ENCODE results near the gene LYZL6.

LYZL6 gene, protein sequence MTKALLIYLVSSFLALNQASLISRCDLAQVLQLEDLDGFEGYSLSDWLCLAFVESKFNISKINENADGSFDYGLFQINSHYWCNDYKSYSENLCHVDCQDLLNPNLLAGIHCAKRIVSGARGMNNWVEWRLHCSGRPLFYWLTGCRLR
- long read RNA-seq, donor 1 = 0 reads
- long read RNA-seq, donor 2 = 0 reads
- long read RNA-seq, donor 3 = 0 reads
- long read RNA-seq, donor 4 = 0 reads
- long read RNA-seq, donor 5 = 0 reads
- long read RNA-seq, donor 6 = 0 reads
- long read RNA-seq, donor 7 = 0 reads
- long read RNA-seq, donor 8 = 0 reads

DNA sequence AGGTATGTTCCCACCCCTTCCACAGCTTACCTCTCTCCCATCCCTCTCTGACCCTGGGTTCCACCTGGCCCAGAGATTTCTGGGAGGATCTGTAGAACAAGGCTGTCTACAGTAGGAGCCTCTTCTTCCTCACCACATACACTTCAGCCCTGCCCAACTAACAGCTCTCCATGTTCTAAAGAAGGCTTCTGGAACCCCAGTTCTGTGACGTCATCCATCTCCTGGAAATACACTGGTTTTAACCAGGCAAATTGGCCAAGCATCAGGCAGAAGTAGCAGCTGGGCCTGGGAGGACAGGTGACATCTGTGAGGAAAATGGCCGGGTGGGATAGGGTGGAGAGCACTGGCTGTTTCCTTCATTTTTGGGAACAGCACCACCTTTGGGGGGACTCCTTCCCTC, at the start of gene LYZL6:
TSS of gene LYZL6 (minus strand) at position 177 of the 400 bp plus-strand sequence. CDS start 4,357 bp downstream, outside the sequence.
- no peak for DNase-seq

- no peak for DNase-seq
Measured at GRCh38 chr17:35991075-35991474, 47.6 kb upstream of the LYZL6 start.

DNA sequence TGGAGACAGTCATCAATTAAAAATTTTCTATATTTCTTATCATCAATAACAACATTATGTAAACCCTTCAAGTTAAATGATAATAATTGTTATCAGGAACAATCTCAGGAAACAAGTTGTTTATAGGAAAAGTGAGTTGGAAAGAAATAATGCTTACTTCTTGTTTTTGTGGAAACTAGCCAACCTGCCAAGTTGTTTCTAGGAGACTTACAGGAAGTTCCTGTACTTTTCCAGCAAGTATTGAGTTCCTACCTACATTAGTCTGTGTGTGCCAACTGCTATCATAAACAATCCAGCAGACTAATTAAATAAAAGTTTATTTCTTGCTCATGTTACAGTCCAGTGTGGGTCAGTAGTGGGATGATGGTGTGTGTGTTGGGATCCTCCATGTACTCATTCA, 44.7 kb upstream of the LYZL6 start:
- no peak for DNase-seq

- DNase-seq = no peak
Measured at GRCh38 chr17:35986643-35987042, 43.1 kb upstream of the LYZL6 start, which contains the start of gene CCL14. TSS of gene CCL14 (minus strand) at chr17:35986729. CDS start at chr17:35986649, 80 bp downstream.

GRCh38 chr17:35984140-35984539, 40.6 kb upstream of the LYZL6 start:
- no peak for DNase-seq

DNA sequence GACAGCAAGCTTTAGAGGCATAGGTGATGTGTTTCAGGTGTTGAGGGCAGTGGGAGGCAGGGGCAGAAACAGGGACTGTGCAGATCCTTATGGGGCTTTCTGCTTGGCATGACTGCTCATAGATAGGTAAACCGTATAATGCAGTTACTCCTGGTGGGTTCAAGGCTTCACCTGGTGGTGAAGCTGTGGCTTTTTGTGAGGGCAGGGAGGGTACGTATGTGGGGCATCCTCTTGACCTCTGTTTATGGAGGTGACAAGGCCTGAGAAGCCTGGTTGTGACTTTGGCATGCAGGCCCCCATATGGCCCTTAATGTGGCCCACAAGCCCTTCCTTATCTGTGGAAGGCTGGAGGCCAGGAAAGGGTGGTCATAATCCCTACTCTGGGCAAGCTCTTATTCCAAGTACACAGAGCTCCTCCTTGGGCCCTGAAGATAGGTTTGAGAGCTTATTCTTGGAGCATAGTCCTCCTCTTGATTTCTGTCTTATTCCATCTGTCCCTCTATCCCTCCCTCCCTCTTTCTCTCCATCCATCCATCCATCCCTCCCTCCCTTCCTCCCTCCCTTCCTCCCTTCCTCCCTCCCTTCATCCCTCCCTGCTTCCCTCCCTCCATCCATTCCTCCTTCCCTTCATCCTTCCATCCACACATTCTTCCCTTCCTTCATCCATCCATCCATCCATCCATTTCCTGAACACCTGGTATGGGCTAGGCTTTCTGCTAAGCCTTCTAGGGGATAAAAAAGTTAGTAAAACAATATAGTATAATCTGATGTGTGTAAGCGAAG, 39.1 kb upstream of the LYZL6 start:
- DNase-seq = no peak

DNA sequence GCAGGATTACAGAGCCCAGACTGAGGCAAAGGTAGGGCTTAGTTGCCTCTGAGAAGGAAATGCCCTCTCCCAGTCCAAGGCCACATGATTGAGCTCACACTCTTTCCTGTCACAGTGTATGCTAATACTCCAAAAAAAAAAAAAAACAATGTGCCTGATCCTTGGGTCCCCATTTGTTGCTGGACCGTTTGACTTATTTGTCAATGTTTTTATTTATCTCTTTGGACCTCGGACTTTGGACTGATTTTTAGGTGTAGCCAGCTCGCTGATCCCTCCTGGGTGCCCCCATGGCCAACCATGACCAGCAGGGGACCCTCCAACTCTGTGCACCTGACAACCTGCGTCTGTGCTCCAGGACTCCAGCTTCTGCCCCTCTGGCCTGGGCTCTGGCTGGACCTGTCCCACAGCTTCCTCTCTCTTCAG, 38.4 kb upstream of the LYZL6 start:
- DNase-seq = no peak

GRCh38 chr17:35981246-35981645, 37.7 kb upstream of the LYZL6 start, which contains the start of gene CCL16:
TSS of gene CCL16 (minus strand) at chr17:35981497. CDS start at chr17:35981420, 77 bp downstream.
- no peak for DNase-seq

- DNase-seq = no peak
Measured at GRCh38 chr17:35978346-35978745, 34.8 kb upstream of the LYZL6 start.

DNA sequence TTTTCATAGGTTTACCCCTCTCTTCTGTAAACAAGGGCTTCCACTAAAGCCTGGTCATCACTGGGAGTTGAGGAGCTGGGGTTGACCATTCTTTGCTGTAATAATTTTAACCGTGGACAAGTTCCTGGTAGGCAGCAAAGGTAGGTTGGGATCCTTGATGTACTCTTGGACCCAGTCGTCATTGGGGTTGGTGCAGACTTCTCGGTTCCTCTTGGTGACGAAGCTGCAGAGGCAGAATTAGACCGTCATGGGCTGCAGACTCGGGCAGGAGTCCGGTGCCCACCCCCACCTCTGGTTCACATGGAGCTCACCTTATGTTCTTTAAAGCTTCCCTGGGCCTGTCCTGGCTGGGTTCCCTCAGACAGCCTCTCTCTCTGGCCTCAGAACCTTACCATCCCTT, 34.0 kb upstream of the LYZL6 start:
- no peak for DNase-seq

- DNase-seq = no peak
Measured at GRCh38 chr17:35973333-35974260, 30.1 kb upstream of the LYZL6 start.

GRCh38 chr17:35972945-35973332, 29.4 kb upstream of the LYZL6 start:
- no peak for DNase-seq

GRCh38 chr17:35972535-35972934, 29.0 kb upstream of the LYZL6 start:
- no peak for DNase-seq

GRCh38 chr17:35972066-35972465, 28.6 kb upstream of the LYZL6 start:
- no peak for DNase-seq

- peak; percentile 36 for DNase-seq
Measured at GRCh38 chr17:35969558-35970380, 26.3 kb upstream of the LYZL6 start.

- DNase-seq = no peak
Measured at GRCh38 chr17:35968520-35969054, 25.1 kb upstream of the LYZL6 start.

- no peak for DNase-seq
Measured at GRCh38 chr17:35965272-35965671, 21.8 kb upstream of the LYZL6 start.

GRCh38 chr17:35963663-35964062, 20.1 kb upstream of the LYZL6 start:
- no peak for DNase-seq

- DNase-seq = no peak
Measured at GRCh38 chr17:35953720-35954119, 10.2 kb upstream of the LYZL6 start.

DNA sequence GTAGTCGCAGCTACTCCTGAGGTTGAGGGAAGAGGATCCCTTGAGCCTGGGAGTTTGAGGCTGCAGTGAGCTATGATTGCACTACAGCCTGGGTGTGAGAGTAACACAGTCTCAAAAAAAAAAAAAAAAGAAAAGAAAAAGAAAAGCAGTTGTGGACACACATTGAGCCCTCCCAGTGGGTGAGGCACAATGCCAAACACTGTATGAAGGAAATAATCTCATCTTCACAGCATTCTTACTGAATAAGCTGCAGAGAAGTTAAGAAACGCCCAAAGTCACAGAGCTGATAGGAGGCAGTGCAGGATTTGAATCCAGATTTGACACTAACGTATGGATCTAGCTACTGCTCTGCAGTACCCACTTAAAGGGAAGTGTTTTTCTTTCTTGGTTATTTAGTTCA, 5.9 kb upstream of the LYZL6 start:
- DNase-seq = no peak

DNA sequence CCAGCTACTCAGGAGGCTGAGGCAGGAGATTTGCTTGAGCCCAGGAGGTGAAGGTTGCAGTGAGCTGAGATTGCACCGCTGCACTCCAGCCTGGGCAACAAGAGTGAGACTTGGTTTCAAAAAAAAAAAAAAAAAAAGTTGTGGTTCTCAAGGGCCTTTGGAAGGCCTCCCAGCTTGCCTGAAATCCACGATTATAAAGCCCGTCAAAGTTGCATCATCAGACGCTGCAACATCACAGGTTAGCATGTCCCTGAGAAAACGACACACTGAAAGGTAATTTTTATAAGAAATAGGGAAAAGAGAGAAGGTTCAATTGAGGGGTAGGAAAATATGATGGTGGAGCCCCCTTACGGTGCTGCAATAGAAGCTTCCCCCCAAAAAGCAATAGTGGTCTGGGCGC, 4.6 kb upstream of the LYZL6 start:
- DNase-seq = no peak
